Smooth muscle cell (in vitro differentiated cells): ENCODE data around the gene MYT1. TPM values are rescaled to one million over a fixed set of nuclear protein-coding genes. Genes with fewer than 3 reads are reported as not detected.

ENCODE experiments used
- DNase-seq: peaks from one replicate; lab custom pipeline; 2025; ENCODE audit not compliant: unreplicated experiment; lab: John Stamatoyannopoulos, UW
- H2AFZ ChIP-seq: fragments of 200-600 bp; sonication (generic); 2 replicates; pipeline ENCODE4 v1.6.0; 2016; ENCODE audit warnings: antibody characterized with exemption, low read depth, mild to moderate bottlenecking
- H3F3A ChIP-seq: fragments of 200-600 bp; sonication (generic); 2 replicates; pipeline ENCODE4 v1.6.0; 2017; ENCODE audit warnings: antibody characterized with exemption, low read depth
- H3K27ac ChIP-seq: fragments of 200-600 bp; sonication (generic); 2 replicates; pipeline ENCODE4 v1.5.1; 2016; ENCODE audit warnings: low read depth, mild to moderate bottlenecking
- H3K27me3 ChIP-seq: fragments of 200-600 bp; sonication (generic); 2 replicates; pipeline ENCODE4 v1.6.1; 2016; ENCODE audit warnings: low read depth, mild to moderate bottlenecking
- H3K36me3 ChIP-seq: fragments of 200-600 bp; sonication (generic); 2 replicates; pipeline ENCODE4 v1.5.1; 2016; ENCODE audit warnings: low read depth
- H3K4me1 ChIP-seq: fragments of 200-600 bp; sonication (generic); 2 replicates; pipeline ENCODE4 v1.5.1; 2016; ENCODE audit warnings: low read depth
- H3K4me2 ChIP-seq: fragments of 200-600 bp; sonication (generic); 2 replicates; pipeline ENCODE4 v1.6.0; 2016; ENCODE audit warnings: mild to moderate bottlenecking
- H3K4me3 ChIP-seq: fragments of 200-600 bp; sonication (generic); 2 replicates; pipeline ENCODE4 v1.5.1; 2016; ENCODE audit warnings: mild to moderate bottlenecking
- H3K79me2 ChIP-seq: fragments of 200-600 bp; sonication (generic); 2 replicates; pipeline ENCODE4 v1.6.0; 2016; ENCODE audit warnings: low read depth, mild to moderate bottlenecking
- H3K9ac ChIP-seq: fragments of 200-600 bp; sonication (generic); 2 replicates; pipeline ENCODE4 v1.6.0; 2016; ENCODE audit warnings: low read depth
- H3K9me3 ChIP-seq: fragments of 200-600 bp; sonication (generic); replicated peaks from 2 replicates; pipeline ENCODE4 v1.5.1; 2016; ENCODE audit warnings: low read depth
- H4K20me1 ChIP-seq: fragments of 200-600 bp; sonication (generic); 2 replicates; pipeline ENCODE4 v1.6.0; 2016; ENCODE audit warnings: low read depth
- WGBS: methylation state at CpG from one replicate; pipeline ENCODE4 v1.1.7; 2016; ENCODE audit warnings: low lambda C conversion rate; 5-methylcytosine and 5-hydroxymethylcytosine counted together
- polyA plus RNA-seq: library from polyadenylated mRNA; unstranded; fragments of >200 nt; fragmentation: Nextera tagmentation; extraction: Ambion mirVana; gene quantifications from 2 replicates; pipeline ENCODE4 v1.2.1, GENCODE V29; 2016
- total RNA-seq: library from RNA; depleted of rRNA; stranded (reverse); fragments of >200 nt; gene quantifications from 2 replicates; pipeline ENCODE4 v1.2.3, GENCODE V29; 2014
- TF ChIP-seq, protein P1 (sequence below): fragments of 200-600 bp; sonication (generic); IDR thresholded peaks from 2 replicates; pipeline ENCODE4 v1.5.1; 2017; ENCODE audit warnings: borderline replicate concordance, mild to moderate bottlenecking, antibody characterized with exemption; ENCODE audit not compliant: insufficient read depth, poor library complexity, severe bottlenecking

MYT1 gene
- total and polyA plus RNA-seq, 2 experiments from 2014 or later = 0.09 TPM; not detected in 1

DNA sequence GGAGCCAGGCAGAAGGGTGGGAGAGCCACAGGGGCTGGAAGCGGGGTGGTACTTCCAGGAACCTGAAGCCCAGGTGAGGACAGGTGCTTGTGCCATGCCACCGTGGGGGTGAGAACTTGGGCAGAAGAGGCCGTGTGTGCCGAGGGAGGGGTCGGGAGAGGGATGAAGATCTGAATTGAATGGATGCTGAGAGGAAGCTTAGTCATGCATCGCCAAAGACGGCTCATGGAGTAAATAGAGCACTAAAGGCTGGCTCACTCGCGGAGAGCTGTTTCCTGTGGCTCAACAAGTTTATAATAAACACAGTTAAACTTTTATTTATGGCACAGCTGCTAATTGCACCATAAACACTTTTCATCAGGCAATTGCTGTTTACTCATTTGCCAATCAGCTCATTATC, 21.7 kb upstream of the MYT1 start:
- Histone ChIP-seq H3K9me3 (no peaks in the 10 kb centered on the region), H3K36me3 (no peaks in the 10 kb centered on the region), H3K4me3 (no peak overlapping the region), H3K9ac (no peak overlapping the region), H3K79me2 (no peaks in the 10 kb centered on the region), H3K27me3 (no peaks in the 10 kb centered on the region), H4K20me1 (no peaks in the 10 kb centered on the region), H3K4me1 (peaks cover 21% of the 10 kb centered on the region), H2AFZ (no peak overlapping the region), H3K27ac (no peak overlapping the region), H3F3A (no peaks in the 10 kb centered on the region), H3K4me2 (no peak overlapping the region)
- TF ChIP-seq, protein P1, sequence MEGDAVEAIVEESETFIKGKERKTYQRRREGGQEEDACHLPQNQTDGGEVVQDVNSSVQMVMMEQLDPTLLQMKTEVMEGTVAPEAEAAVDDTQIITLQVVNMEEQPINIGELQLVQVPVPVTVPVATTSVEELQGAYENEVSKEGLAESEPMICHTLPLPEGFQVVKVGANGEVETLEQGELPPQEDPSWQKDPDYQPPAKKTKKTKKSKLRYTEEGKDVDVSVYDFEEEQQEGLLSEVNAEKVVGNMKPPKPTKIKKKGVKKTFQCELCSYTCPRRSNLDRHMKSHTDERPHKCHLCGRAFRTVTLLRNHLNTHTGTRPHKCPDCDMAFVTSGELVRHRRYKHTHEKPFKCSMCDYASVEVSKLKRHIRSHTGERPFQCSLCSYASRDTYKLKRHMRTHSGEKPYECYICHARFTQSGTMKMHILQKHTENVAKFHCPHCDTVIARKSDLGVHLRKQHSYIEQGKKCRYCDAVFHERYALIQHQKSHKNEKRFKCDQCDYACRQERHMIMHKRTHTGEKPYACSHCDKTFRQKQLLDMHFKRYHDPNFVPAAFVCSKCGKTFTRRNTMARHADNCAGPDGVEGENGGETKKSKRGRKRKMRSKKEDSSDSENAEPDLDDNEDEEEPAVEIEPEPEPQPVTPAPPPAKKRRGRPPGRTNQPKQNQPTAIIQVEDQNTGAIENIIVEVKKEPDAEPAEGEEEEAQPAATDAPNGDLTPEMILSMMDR = no peak
- no peak for DNase-seq
- WGBS = 46% methylated on average over 9 of the region's 9 CpGs

DNA sequence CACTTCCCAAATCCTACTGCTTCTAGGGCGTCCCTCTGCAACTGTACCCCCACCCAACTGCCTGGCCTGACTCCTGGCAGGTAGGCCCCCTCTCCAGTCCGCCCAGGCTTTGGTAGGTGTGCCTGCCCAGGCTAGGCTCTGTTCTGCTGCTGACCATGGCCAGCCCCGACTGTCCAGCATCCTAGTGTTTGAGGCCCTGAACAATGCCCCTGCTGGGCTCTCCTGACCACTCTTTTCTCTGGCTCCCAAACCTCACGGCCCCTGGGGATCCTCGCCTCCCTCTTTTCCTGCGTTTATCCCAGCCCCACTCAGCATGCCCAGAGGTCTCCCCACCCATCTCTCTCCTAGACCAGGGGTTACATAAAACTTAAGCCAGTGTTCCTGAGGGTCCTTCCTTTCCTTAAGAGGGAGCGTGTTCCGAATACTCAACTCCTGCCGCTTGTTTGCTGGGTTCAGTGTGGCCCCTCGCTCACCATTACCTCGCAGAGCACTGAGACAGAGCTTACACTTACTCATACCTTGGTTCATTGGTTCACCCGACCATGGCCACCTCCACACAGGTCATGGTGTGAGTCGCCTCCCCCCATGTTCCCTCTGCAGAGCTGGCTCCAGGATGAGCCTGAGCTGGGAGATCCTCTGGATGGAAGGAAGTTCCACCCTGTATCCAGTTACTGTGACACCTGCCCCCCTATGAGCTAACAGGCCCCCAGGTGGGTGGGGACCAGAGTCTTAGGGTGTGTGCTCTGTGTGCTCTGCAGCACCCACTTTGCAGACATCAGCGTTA, 21.0 kb upstream of the MYT1 start:
- H3K27me3 ChIP-seq = no peaks in the 10 kb centered on the region
- no peak overlapping the region for H3K9ac ChIP-seq
- no peaks in the 10 kb centered on the region for H3K9me3 ChIP-seq
- no peaks in the 10 kb centered on the region for H3K79me2 ChIP-seq
- no peak overlapping the region for H2AFZ ChIP-seq
- no peak overlapping the region for H3K4me2 ChIP-seq
- 86% methylated on average over 14 of the region's 14 CpGs for WGBS
- no peaks in the 10 kb centered on the region for H3K36me3 ChIP-seq
- H3F3A ChIP-seq = no peaks in the 10 kb centered on the region
- H3K4me1 ChIP-seq = peaks cover 21% of the 10 kb centered on the region
- no peak overlapping the region for H3K4me3 ChIP-seq
- no peaks in the 10 kb centered on the region for H4K20me1 ChIP-seq
- H3K27ac ChIP-seq = no peak overlapping the region
- no peak for DNase-seq
- TF ChIP-seq, protein P1 = no peak

DNA sequence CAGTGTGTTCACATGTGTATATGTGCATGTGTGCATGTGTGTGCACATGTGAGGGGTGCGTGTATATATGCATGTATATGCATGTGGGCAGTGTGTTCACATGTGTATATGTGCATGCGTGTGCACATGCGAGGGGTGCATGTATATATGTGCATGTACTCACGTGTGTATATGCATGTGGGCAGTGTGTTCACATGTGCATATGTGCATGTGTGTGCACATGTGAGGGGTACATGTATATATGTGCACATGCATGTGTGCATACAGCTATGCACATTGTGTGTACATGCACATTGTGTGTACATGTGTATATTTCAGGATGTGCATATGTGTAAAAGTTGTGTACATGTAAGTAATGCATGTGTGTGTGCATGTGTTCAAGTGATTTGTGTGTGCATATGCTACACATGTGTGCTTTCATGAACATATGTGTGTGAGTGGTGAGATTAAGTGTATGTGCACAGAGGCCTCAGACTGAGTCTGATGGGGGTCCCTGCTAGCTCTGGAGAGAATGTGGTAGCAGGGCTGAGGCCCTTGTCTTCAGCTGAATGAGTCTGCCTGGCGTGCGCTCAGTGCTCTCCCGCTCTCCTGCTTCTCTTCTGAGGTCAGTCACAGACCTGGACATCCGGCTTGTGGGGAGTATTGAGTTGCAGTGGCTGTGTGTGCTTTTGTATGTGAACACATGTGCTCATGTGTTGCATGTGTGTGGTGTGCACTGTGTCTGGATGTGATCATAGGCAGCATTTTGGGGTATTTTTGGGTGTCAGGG, 19.9 kb upstream of the MYT1 start:
- TF ChIP-seq, protein P1 = no peak
- H3K4me2 ChIP-seq = no peak overlapping the region
- no peaks in the 10 kb centered on the region for H4K20me1 ChIP-seq
- no peak overlapping the region for H3K27ac ChIP-seq
- H3K9me3 ChIP-seq = no peaks in the 10 kb centered on the region
- H3K36me3 ChIP-seq = no peaks in the 10 kb centered on the region
- no peak overlapping the region for H2AFZ ChIP-seq
- no peaks in the 10 kb centered on the region for H3F3A ChIP-seq
- no peaks in the 10 kb centered on the region for H3K27me3 ChIP-seq
- H3K4me3 ChIP-seq = no peak overlapping the region
- DNase-seq = no peak
- no peak overlapping the region for H3K9ac ChIP-seq
- H3K79me2 ChIP-seq = no peaks in the 10 kb centered on the region
- WGBS = 90% methylated on average over 8 of the region's 8 CpGs
- peaks cover 21% of the 10 kb centered on the region for H3K4me1 ChIP-seq
